ENCODE results near the gene TRABD2B. TPM values are rescaled to one million over a fixed set of nuclear protein-coding genes. Genes with fewer than 3 reads are reported as not detected.

The TRABD2B gene
- total and polyA plus RNA-seq, 2 donors (not counting 3 experiments of a cell fraction or from before 2014, with no cell fraction given) = not detected

- no peak for DNase-seq (ENCODE audit: low read depth, low spot score)
- H3K9ac ChIP-seq (replicated peaks; ENCODE audit: extremely low read depth, insufficient read depth, low read length) = no peak overlapping the region
- intact Hi-C loops (cut with micrococcal nuclease) (no loop called here), dilution Hi-C loops (cut with MboI; ENCODE audit: extremely low pct_ligation_motif_present, low sequenced_read_pairs) (no loop called here)
- no peaks in the 10 kb centered on the region for H3K36me3 ChIP-seq (ENCODE audit: control insufficient read depth in 2 of 2, extremely low read depth in 1 of 2, insufficient read depth in 2 of 2, low read length in 2 of 2)
- H3K27me3 ChIP-seq (ENCODE audit: control insufficient read depth in 2 of 2, insufficient read depth in 2 of 2, low read length in 2 of 2) = no peaks in the 10 kb centered on the region
- no peaks in the 10 kb centered on the region for H3K9me1 ChIP-seq (replicated peaks; ENCODE audit: control insufficient read depth, extremely low read depth, insufficient read depth, low read length)
- H3K79me2 ChIP-seq (ENCODE audit: control insufficient read depth, insufficient read depth, low read length) = no peaks in the 10 kb centered on the region
- no peaks in the 10 kb centered on the region for H4K20me1 ChIP-seq (replicated peaks; ENCODE audit: control insufficient read depth, extremely low read depth, insufficient read depth, low read length)
- FAIRE-seq = no peak
- no peak overlapping the region for H3K4me3 ChIP-seq (replicated peaks in 1 of 3; ENCODE audit: insufficient read depth in 1 of 3, low read depth in 1 of 3, low read length in 3 of 3)
- no peak for TF ChIP-seq MAX (IDR thresholded peaks at IDR 0.05; ENCODE audit: insufficient read depth, insufficient read length)
- no peak for TF ChIP-seq CTCF (IDR thresholded peaks at IDR 0.05; ENCODE audit: extremely low read depth in 1 of 2, insufficient read depth in 1 of 2, low read depth in 1 of 2, low read length in 2 of 2)
- TF ChIP-seq POLR2AphosphoS5 (IDR thresholded peaks at IDR 0.05; ENCODE audit: insufficient read depth, low read depth, low read length) = no peak
- no peak for TF ChIP-seq FOS (IDR thresholded peaks at IDR 0.05; ENCODE audit: borderline replicate concordance, insufficient read depth, low read length)
- no peak for TF ChIP-seq EZH2 (IDR thresholded peaks at IDR 0.05; ENCODE audit: borderline replicate concordance, low read depth, low read length, severe bottlenecking)
- no peak for TF ChIP-seq POLR2A (IDR thresholded peaks at IDR 0.05; ENCODE audit: low read depth, low read length)
- no peak for TF ChIP-seq JUN (IDR thresholded peaks at IDR 0.05; ENCODE audit: borderline replicate concordance, insufficient read depth, insufficient read length, low read depth)
- TF ChIP-seq MYC (IDR thresholded peaks at IDR 0.05; ENCODE audit: low read depth, low read length) = no peak
- TF ChIP-seq GATA2 (IDR thresholded peaks at IDR 0.05; ENCODE audit: insufficient read depth, insufficient read length, low read depth, low read length) = no peak
- ChIA-PET POLR2A (no interaction called here), CTCF (interaction anchor here (0.7 to 1.5 kb wide), 4 partner anchors 9 to 339 kb away, joined by 3 to 5 read pairs (median 4); partner anchors contain the start of gene FOXD2)
- no peaks in the 10 kb centered on the region for H3K4me1 ChIP-seq (ENCODE audit: control insufficient read depth, extremely low read depth, insufficient read depth, low read length)
- no peaks in the 10 kb centered on the region for H3K9me3 ChIP-seq (replicated peaks; ENCODE audit: control insufficient read depth, insufficient read depth, low read length)
- no peak overlapping the region for H3K4me2 ChIP-seq (ENCODE audit: insufficient read depth, low read length)
- no TSS peak for BruUV-seq (replicated peaks)
- no peak overlapping the region for H2AFZ ChIP-seq (ENCODE audit: low read depth, low read length)
- H3K27ac ChIP-seq (ENCODE audit: insufficient read depth, low read depth, low read length) = no peak overlapping the region
Measured at GRCh38 chr1:47776667-47777131, 220.5 kb downstream of the TRABD2B start.
